GM18508 (cell line): ENCODE data around the gene DDAH1.
"Not testable (repeated sequence)": the region's sequence is repeated elsewhere in the genome, so short reads cannot be mapped to it uniquely, and the experiment has no call there.

ENCODE experiments used
- ATAC-seq: cut with Tn5 transposase; IDR thresholded peaks from one replicate; pipeline ENCODE4 v1.9.1; 2021; ENCODE audit warnings: moderate number of reproducible peaks; ENCODE audit not compliant: insufficient read depth, unreplicated experiment

The DDAH1 gene

DNA sequence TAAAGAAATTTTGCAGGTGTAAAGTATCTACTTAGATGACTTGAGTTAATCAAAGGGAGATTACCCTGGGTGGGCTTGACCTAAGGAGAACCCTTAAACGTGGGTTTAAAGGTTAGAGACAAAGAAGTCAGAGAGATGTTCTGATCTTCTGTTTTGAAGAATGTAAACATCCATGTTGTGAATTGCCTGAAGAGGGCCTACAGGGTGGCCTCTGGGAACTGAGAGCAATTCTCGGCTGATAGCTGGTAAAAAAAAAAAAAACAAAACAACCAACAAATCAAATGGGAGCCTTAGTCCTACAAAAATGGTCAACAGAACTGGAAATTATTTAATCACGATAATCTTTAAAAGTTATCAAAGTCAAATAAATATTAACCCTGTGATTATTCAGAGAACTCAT, 99.1 kb downstream of the DDAH1 start:
- ATAC-seq: no peak

- no peak for ATAC-seq
These were observed 101.4 kb downstream of the DDAH1 start for GRCh38 chr1:85363521-85363920.

DNA sequence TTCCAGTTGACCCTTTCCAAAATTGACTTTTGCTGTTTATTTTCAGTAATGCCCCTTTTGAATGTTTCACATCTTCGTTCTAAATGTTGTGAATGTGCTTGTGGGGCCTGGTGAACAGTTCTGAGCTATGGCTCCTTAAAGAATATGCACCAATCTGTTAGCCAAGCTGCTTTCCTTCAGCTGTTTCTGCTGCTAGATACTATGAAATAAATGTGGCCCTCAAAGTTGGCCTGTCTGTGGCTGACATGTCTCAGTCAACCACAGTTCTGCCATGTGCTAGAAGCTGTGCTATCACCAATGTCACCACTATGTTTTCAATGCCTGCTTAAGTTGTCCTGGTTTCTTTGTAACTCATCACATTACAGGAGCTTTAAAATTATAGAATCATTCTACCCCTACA, 101.9 kb downstream of the DDAH1 start:
- no peak for ATAC-seq

GRCh38 chr1:85361606-85362296, 103.2 kb downstream of the DDAH1 start:
- no peak for ATAC-seq

- ATAC-seq: no peak
These were observed 104.0 kb downstream of the DDAH1 start for GRCh38 chr1:85360730-85361493.

DNA sequence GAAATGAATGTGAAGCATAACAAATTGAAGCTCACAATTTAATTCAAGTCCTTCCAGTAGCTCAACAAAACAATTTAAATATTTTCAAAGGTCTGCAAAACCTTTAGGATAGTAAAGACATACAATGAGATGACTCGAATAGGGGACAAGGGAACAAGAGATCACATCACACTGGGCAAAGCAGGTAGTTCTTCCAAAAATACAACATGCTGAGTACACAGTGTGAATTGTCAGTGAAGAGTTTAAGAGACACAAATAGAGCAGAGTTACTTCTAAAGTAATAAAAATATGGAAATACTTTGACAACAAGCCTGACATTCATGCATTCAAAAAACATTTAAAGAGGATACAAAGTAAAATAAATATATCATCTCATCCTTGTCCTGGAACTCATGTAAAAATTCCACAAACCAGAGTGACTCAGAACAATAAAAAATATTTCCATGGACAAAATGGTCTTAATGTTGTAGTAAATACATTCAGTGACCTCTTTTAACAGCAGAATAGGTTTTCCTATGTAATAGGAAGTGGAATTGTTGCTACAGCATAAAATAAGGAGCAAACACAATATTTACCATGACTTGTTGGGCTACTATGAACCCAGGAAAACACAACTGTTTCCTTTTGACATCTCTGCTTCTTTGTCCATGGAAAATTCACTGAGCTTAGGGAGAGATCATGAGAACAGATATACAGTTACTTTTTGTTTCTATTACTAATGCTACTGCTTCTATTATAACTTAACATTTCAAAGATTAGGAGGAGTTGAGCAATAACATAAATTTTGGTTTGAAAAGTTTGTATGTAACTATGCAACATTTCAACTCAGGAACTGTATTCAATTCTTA, 104.9 kb downstream of the DDAH1 start:
- no peak for ATAC-seq

DNA sequence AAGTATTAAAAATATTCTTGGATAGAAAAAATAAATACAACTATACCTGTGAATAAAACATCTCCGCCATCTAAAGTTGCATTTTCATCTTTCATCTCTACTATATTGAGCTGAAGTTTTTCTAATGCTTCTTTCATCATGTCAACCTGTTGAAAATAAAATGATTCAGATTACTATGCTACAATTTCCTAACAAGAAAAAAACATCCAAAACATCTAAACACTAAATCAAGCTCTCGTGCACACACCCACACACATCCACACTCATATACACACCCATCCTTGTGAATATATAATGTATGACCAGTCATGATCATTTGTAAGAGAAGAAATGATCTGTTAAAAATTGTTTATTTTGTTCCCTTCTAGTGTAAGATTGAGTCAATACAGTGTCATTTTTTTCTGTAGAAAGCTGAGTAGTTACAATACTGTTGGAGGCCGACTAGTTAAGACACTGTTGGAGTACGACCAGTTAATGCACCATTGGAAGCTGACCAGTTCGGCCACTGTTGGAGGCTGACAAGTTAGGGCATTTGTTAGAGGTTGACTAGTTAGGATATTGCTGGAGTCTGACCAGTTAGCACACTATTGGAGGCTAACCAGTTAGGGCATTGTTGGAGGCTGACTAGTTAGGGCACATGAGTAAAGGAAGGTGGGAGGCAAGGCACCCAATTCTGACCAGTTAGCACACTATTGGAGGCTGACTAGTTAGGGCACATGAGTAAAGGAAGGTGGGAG, 106.1 kb downstream of the DDAH1 start:
- ATAC-seq: no peak

- no peak for ATAC-seq
These were observed 107.1 kb downstream of the DDAH1 start for GRCh38 chr1:85357817-85358216.

DNA sequence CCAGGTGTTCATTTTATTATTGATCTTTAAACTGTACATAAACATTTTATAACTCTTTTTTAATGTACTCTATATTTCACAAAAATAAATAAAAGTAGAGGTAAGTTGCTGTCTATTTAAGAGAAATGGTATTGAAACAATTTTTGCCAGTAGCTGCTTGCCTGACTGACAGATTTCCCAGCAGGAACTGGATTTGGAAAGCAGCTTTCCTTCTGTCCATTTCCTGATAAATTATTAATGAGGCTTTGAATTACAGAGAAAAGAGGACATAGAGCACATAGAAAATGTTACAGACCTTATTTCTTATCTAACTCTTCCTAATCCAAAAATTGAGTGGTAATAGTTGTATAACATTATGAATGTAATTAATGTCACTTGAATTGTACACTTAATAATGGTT, 108.8 kb downstream of the DDAH1 start:
- no peak for ATAC-seq

- ATAC-seq: no peak
These were observed 112.9 kb downstream of the DDAH1 start for GRCh38 chr1:85352055-85352454.

- no peak for ATAC-seq
These were observed 113.6 kb downstream of the DDAH1 start for GRCh38 chr1:85351202-85351828.

DNA sequence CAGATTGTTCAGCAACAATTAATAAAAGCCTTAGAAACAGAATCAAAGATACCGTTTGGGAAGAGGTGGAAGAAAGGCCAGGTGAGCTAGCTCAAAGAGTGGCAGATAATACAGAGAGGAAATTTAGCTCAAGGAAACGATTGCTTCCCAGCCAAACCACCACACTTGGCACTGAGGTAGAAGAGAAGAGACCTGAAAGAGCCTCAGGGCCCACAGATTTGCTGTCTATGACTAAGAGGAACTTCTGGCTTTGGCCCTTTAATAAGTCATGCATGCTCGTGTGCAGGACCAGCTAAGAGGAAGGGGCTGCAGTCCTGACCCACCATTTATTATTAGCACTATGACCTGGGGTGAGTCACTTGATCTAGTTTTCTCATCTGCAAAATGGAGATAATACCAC, 115.7 kb downstream of the DDAH1 start:
- ATAC-seq: no peak

GRCh38 chr1:85347908-85348307, 117.1 kb downstream of the DDAH1 start:
- no peak for ATAC-seq

- not testable (repeated sequence) for ATAC-seq
These were observed 117.7 kb downstream of the DDAH1 start for GRCh38 chr1:85347275-85347674.

DNA sequence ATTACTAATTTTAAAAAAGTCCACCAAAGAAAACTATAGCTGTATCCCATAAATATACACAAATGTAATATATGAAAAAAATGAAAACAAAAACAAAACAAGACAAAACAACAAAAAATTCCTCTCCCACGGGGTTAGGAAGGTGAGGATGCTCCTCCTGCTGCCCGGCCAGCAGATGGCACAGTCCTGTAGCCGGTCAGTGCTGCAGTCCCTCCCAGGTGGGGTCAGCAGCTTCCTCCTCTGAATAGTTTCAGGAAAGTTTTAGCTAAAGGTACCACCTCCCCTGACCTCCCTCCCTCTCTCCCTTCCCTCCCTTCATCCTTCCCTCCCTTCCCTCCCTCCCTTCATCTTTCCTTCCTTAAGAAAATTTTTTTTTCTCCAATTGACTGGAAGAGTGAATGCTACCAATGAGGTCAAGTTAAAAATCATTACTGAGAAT, 120.7 kb downstream of the DDAH1 start:
- ATAC-seq: no peak

GRCh38 chr1:85343612-85344255, 121.2 kb downstream of the DDAH1 start:
- no peak for ATAC-seq

DNA sequence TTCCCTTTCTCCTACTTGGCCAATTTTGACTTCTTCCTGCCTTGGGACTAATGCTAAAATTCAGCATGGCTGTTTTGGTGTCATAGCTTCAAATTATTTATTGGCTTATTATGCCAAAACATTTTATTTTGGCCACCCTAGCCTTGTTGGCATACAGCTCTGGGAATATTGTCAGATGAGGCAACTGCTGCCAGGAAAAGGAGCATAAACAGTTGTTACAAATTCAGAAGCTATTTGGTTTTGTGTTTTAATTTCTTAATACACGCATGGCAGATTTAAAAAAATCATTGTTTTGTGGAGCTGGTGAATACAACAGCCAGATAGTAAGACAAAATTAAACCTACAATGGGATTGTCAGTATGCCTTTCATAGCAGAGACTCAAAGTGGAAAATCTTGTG, 121.7 kb downstream of the DDAH1 start:
- no peak for ATAC-seq

GRCh38 chr1:85342207-85342606, 122.8 kb downstream of the DDAH1 start:
- no peak for ATAC-seq

GRCh38 chr1:85340427-85340826, 124.5 kb downstream of the DDAH1 start:
- no peak for ATAC-seq
